Central memory CD8-positive, alpha-beta T cell (primary cell): ENCODE results near the gene ITPKB.
"Not testable (repeated sequence)": the region's sequence is repeated elsewhere in the genome, so short reads cannot be mapped to it uniquely, and the experiment has no call there.

Experiments
- ATAC-seq: fragments of 150-1000 bp; cut with Tn5 transposase; replicated peaks from 2 replicates; pipeline ENCODE4 v1.10.0; 2022; ENCODE audit warnings: mild to moderate bottlenecking, moderate FRiP score, moderate number of reproducible peaks; ENCODE audit not compliant: poor library complexity, severe bottlenecking; ENCODE audit errors: extremely low read depth
- DNase-seq, 2 donors: peaks; one replicate each; pipeline ENCODE4 v3.0.0; 2021; ENCODE audit warnings: low spot score in 2 of 2
- H3K27ac Mint-ChIP-seq: one replicate; pipeline ENCODE4 v1.8.0; 2022; ENCODE audit warnings: low read depth, mild to moderate bottlenecking, moderate library complexity, mixed read lengths
- H3K27me3 Mint-ChIP-seq: one replicate; pipeline ENCODE4 v1.8.0; 2022; ENCODE audit warnings: mixed read lengths
- H3K36me3 Mint-ChIP-seq: one replicate; pipeline ENCODE4 v1.8.0; 2022; ENCODE audit warnings: mild to moderate bottlenecking, moderate library complexity, mixed read lengths; ENCODE audit not compliant: insufficient read depth
- H3K4me1 Mint-ChIP-seq: one replicate; pipeline ENCODE4 v1.8.0; 2022; ENCODE audit warnings: mixed read lengths
- H3K4me3 Mint-ChIP-seq: one replicate; pipeline ENCODE4 v1.8.0; 2022; ENCODE audit warnings: mild to moderate bottlenecking, moderate library complexity, mixed read lengths
- H3K9me3 Mint-ChIP-seq: one replicate; pipeline ENCODE4 v1.8.0; 2022; ENCODE audit warnings: mixed read lengths

The ITPKB gene

DNA sequence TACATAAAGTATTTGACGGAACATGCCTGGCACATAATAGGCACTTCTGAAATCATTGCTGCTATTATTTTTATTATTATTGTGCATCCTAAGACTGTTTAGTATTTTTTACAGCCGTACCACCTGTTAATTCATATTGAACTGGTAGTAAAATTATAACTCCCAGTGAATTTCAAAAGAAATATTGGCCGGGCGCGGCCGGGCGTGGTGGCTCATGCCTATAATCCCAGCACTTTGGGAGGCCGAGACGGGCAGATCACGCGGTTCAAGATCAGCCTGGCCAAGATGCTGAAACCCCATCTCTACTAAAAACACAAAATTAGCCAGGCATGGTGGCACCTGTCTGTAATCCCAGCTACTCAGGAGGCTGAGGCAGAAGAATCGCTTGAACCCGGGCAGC lies 18.5 kb downstream of the ITPKB start:
- Mint-ChIP-seq H3K4me1 (peaks cover 63% of the 10 kb centered on the region), H3K27ac (peak overlapping the region; percentile 85), H3K4me3 (peak overlapping the region; percentile 45), H3K36me3 (peaks cover 36% of the 10 kb centered on the region)
- DNase-seq, ATAC-seq, H3K9me3 Mint-ChIP-seq, H3K27me3 Mint-ChIP-seq: not testable (repeated sequence)

DNA sequence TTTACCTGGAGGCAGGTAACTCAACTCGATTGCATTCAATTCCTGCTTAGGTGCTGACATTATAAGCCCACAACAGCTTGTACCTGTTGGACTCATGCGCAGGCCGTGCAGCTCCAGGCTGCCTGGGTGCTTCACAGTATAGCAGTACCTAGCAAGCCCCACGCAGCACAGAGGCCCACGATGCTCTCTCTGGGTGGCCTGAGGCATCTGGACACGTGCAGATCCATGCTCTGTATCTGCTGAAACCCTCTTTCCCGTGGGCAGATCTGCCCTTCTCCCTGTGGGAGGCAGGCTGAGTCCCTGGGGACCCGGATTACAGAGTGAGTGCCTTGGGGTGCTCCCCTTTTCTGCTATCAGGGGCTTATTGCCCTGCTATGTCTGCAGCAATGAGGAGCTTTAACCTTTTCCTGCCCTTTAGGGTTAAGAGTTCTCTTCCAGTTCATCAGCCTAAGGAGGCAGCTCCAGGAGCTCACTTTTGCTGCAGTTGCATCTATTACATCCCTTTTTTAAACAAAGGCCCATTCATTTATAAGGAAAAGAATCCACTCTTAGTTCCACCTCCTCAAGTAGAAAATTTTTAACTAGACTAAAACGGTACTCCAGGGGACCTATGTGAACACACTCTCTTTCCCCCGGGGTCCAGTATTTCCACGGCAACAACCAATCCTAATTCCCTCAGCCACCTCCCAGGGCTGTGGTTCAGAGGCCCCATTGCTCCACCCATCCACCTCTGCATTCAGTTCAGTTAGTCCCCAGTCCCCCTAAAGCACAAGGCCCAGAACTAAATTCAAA lies 19.3 kb downstream of the ITPKB start:
- Mint-ChIP-seq H3K36me3 (peaks cover 36% of the 10 kb centered on the region), H3K27me3 (no peaks in the 10 kb centered on the region), H3K4me3 (peak overlapping the region; percentile 45), H3K4me1 (peaks cover 62% of the 10 kb centered on the region), H3K27ac (peak overlapping the region; percentile 85), H3K9me3 (no peaks in the 10 kb centered on the region)
- no peak for DNase-seq
- ATAC-seq = no peak

DNA sequence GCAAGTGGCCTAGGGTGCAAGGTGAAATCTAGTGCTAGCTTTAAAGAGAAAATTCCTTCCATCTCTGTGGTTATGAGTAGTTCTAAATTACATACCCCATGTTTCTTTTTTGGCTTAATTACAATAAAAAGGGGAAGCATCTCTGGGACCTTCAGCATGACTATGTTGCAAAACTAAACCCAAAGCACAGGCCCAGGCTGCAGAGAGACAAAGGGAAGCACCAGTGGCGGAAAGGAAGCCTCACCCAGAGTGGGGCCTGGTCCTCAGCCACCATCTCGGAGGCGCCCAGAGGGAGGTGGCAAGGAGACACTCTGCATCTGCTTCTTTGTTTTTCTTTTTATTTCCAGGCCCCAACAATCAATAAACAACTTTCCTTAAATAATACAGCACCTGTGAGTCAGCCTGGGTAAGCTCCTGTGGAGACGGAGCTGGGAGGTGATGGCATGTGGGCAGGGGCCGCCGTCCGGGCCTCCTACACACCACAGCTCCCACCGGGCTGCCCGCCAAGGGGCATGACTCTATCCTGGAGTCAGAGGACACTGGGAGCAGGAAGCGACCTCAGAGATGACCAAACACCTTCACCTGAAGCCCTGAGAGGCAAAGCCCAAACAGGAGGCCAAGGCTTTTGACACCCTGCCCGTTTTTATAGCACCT lies 21.7 kb downstream of the ITPKB start:
- no peak for DNase-seq
- H3K27ac Mint-ChIP-seq = peak overlapping the region; percentile 60
- no peak for ATAC-seq
- H3K4me1 Mint-ChIP-seq = peaks cover 62% of the 10 kb centered on the region
- no peaks in the 10 kb centered on the region for H3K27me3 Mint-ChIP-seq
- H3K9me3 Mint-ChIP-seq = peaks cover 5% of the 10 kb centered on the region
- H3K36me3 Mint-ChIP-seq = peaks cover 44% of the 10 kb centered on the region
- H3K4me3 Mint-ChIP-seq = peak overlapping the region; percentile 0

DNA sequence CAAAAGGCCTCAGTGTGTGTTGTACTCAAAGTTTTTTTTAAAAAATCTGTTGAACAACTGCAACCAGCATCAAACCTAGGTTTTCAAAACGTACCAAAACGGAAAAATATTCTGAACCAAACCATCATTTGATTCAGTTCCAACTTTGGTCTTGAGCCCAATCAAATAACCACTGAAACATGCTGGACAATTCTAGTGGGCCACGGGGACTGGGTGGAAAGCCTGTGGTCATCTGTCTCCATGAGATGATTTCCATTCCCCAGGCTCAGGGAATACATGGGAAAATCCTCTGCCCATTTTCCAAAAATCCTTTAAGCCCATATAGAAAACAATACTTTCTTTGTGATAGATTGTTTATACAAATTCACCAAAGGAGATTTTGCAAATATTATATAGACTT lies 22.5 kb downstream of the ITPKB start:
- Mint-ChIP-seq H3K36me3 (peaks cover 44% of the 10 kb centered on the region), H3K9me3 (peaks cover 5% of the 10 kb centered on the region), H3K27me3 (no peaks in the 10 kb centered on the region), H3K4me1 (peaks cover 64% of the 10 kb centered on the region), H3K27ac (peak overlapping the region; percentile 60), H3K4me3 (no peak overlapping the region)
- DNase-seq (no peak), ATAC-seq (no peak)

DNA sequence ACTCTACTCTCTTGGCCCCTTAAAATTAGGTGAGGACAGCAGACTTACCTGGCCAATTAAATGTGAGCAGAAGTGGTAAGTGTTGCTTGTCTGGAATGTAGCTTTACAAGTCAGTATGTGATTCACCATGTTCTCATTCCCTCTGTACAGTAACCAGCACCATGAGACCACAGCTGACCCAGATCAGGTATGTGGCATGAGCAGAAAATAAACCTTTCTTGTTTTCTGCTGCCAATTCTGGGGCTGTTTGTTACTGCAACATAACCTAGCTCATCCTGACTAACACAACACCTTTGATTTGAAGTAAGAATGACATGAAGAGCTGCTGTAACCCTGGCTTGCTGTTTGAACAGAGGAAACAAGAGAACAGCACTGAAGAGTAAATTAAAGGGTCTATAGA lies 24.9 kb downstream of the ITPKB start:
- Mint-ChIP-seq H3K27me3 (no peaks in the 10 kb centered on the region), H3K4me3 (peak overlapping the region; percentile 23), H3K27ac (peak overlapping the region; percentile 94), H3K36me3 (peaks cover 58% of the 10 kb centered on the region), H3K9me3 (peaks cover 5% of the 10 kb centered on the region), H3K4me1 (peaks cover 73% of the 10 kb centered on the region)
- DNase-seq (no peak), ATAC-seq (no peak)

DNA sequence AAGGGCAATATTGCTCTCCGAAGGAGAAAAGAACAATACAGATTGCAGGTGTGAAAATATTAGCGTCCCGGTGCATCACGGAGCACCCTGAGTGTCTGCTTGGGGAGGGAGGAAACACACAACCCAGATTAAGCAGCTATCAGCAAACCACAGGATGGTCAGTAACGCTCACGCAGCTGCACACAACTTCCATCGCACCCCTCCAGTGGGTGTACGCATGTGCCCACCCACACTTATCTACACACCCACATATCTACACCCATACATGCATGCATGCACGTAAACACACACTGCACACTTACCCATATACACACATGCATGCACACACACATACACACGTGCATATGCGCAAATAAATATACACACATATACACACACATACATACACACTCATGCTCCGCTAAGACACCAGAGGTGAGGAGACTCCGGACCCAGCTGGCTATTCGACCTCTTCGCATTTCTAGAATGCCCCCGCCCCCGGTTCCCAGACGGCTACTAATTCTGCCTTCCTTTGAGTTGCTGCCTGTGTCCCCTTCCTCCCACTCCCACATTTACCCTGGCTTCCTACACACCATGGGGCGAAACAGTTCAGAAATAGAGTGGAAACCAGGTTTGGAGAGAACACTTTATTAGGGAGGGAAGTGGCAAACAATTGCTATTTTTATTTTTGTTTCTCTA lies 26.2 kb downstream of the ITPKB start:
- Mint-ChIP-seq H3K4me3 (peak overlapping the region; percentile 71), H3K27ac (peak overlapping the region; percentile 94), H3K36me3 (peaks cover 64% of the 10 kb centered on the region), H3K27me3 (no peaks in the 10 kb centered on the region), H3K4me1 (peaks cover 82% of the 10 kb centered on the region), H3K9me3 (peaks cover 5% of the 10 kb centered on the region)
- ATAC-seq = peak; percentile 46
- no peak for DNase-seq

DNA sequence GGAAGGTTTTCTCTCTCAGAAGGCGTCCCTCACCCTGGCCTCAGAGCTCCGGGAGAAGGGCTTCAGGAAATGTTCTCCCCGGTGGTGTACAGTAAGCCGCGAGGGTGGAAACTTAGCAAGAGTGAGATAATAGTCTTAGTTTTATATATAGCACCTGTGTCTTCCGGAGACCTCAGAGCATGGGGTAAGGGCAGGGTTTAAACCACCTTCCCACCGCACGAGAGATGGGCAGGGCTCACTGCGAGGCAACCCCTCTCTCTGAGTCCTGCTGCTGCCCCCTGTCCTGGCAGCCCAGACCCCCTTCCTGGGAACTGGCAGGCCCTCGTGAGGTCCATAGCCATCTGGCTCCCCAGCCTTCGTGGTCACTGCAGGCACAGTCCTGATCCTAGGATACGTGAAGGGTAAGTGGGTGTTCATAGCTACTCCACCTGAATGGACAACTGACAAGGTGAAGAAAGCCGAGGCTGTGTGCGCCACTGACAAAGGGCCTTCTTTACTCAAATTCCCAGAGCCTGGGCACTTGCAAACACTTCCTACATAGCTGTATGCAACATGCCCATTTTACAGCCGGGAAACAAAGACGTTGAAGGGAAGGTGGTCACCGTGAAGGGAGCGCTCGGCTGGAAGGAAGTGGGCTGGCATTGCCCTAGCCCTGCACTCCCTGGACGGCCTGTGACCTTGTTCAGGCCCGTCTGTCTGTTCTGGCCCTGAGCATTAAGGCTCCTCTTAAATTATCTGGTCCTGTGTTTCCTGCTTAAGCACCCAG lies 26.9 kb downstream of the ITPKB start:
- peaks cover 66% of the 10 kb centered on the region for H3K36me3 Mint-ChIP-seq

DNA sequence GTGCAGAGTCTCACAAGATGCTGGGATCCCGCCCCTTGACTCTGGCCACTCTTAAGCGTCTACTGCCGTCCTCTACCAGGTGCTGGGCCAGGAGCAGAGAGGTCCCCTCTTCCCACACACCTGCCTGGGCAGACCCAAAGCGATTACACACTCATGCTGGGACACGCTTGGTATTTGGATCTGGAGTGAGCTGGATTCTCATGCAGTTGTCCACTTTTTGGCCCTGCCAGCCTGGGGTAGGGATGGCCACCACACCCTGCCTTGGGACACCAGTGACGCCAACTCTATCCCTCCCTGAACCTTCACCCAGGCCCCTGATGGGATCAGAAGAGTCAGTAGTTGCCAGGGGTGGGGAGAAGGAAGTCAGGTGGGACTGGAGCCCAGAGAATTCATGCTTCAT lies 28.6 kb downstream of the ITPKB start:
- Mint-ChIP-seq H3K27ac (peak overlapping the region; percentile 94), H3K4me1 (peaks cover 83% of the 10 kb centered on the region), H3K36me3 (peaks cover 70% of the 10 kb centered on the region), H3K4me3 (peak overlapping the region; percentile 54), H3K27me3 (no peaks in the 10 kb centered on the region), H3K9me3 (peaks cover 5% of the 10 kb centered on the region)
- ATAC-seq (no peak), DNase-seq (no peak)

More for the DNA sequence above, 26.9 kb downstream of the ITPKB start:
- H3K27me3 Mint-ChIP-seq = no peaks in the 10 kb centered on the region
- DNase-seq (peak in 1 of 2 donors; percentile 51), ATAC-seq (peak; percentile 85)
- H3K4me1 Mint-ChIP-seq = peaks cover 82% of the 10 kb centered on the region
- H3K27ac Mint-ChIP-seq = peak overlapping the region; percentile 94
- H3K4me3 Mint-ChIP-seq = peak overlapping the region; percentile 71
- peaks cover 5% of the 10 kb centered on the region for H3K9me3 Mint-ChIP-seq

DNA sequence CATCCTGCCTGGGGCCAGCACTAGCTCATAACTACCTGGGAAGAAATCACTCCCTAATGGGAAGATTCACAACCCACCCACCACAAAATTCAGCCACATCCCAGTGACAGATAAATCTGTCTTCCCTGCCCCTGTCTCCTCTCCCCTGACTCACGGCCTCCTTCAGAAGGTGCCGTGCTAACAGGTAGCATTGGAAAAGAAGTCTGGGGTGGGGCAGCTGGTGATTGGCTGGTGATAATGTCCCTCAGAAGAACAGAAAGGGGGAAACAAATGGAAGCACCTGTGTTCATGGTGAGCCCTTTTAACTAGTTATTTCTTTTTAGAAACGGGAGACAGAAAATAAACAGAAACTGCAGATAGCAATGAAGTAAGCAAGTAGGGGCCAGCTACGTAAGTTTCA lies 29.1 kb downstream of the ITPKB start:
- Mint-ChIP-seq H3K4me1 (peaks cover 80% of the 10 kb centered on the region), H3K4me3 (peak overlapping the region; percentile 54), H3K27ac (peak overlapping the region; percentile 94), H3K36me3 (peaks cover 72% of the 10 kb centered on the region), H3K9me3 (peaks cover 5% of the 10 kb centered on the region), H3K27me3 (no peaks in the 10 kb centered on the region)
- ATAC-seq (no peak), DNase-seq (no peak)

DNA sequence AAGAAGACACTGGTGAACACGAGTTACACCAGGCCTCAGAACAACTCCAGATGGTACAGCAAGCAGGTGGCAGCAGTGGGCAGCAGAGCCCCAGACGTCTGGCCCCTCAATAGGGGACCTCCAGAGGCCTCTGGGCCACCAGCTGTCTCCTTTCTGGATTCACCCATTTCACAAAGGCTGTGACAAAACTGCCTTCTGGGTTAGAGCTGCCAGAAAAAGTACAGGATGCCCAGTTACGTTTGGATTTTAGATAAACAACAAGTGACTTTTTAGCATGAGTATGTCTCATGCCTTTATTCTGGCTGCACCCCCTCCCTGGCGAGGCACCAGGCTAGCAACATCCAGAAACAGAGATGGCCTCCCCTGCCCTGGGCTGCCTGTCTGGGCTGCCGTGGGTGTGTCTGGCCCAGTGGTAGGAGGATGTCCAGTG lies 30.1 kb downstream of the ITPKB start:
- H3K27me3 Mint-ChIP-seq = no peaks in the 10 kb centered on the region
- no peak for DNase-seq
- no peaks in the 10 kb centered on the region for H3K9me3 Mint-ChIP-seq
- H3K36me3 Mint-ChIP-seq = peaks cover 69% of the 10 kb centered on the region
- peak overlapping the region; percentile 54 for H3K4me3 Mint-ChIP-seq
- no peak for ATAC-seq
- H3K27ac Mint-ChIP-seq = peak overlapping the region; percentile 94
- H3K4me1 Mint-ChIP-seq = peaks cover 70% of the 10 kb centered on the region

DNA sequence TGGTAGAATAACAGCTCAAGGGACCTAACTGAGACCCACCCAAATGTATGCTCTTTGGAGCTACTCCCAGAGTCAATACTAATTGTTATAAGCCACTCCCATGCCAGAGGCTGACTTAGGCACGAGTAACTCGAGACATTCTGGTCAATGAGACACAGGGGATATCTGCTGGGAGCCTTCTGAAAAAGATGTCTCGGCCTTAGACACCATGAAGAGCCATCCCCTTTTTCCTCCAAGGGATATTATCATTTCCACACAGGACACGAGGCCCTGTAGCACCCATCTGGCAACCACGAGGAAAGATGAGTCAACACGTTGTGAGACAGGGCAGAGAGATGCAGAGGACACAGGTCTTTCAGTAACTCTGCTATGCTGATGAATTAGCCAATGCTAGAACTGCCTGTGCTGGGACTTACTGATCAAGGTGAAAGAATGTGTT lies 30.7 kb downstream of the ITPKB start:
- peaks cover 64% of the 10 kb centered on the region for H3K4me1 Mint-ChIP-seq
- no peak for ATAC-seq
- no peaks in the 10 kb centered on the region for H3K9me3 Mint-ChIP-seq
- no peak for DNase-seq
- H3K27ac Mint-ChIP-seq = peak overlapping the region; percentile 94
- H3K36me3 Mint-ChIP-seq = peaks cover 63% of the 10 kb centered on the region
- peak overlapping the region; percentile 54 for H3K4me3 Mint-ChIP-seq
- H3K27me3 Mint-ChIP-seq = no peaks in the 10 kb centered on the region

DNA sequence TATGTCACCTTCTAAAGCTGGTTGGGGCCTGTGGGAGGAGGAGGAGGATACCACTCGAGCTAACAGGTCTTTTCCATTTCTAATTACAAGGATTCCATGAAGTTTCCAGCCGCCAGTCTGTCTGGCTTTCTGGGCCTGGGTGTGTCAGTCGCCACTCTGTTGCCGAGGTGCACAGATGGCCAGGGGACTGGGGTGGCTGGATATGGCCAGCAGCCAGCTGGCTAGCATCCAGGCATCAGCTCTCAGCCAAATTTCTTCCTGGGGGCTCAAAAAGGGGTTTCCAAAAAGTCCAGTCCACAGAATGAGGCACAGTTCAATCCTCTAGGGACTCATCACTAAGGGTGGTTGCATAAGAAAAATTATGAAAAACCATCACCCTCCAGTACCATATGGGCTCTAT lies 32.4 kb downstream of the ITPKB start:
- Mint-ChIP-seq H3K27ac (no peak overlapping the region), H3K9me3 (no peaks in the 10 kb centered on the region), H3K27me3 (no peaks in the 10 kb centered on the region), H3K4me3 (no peak overlapping the region), H3K36me3 (peaks cover 57% of the 10 kb centered on the region), H3K4me1 (peaks cover 60% of the 10 kb centered on the region)
- DNase-seq = no peak
- ATAC-seq = no peak
